Amniotic epithelial cell (primary cell): Measurements from ENCODE around the gene RHBDL2.
"Not testable (repeated sequence)": the region's sequence is repeated elsewhere in the genome, so short reads cannot be mapped to it uniquely, and the experiment has no call there.

ENCODE experiments used
- DNase-seq: peaks from one replicate; pipeline ENCODE4 v3.0.0-alpha.2; 2010; ENCODE audit warnings: low read depth

The RHBDL2 gene, protein sequence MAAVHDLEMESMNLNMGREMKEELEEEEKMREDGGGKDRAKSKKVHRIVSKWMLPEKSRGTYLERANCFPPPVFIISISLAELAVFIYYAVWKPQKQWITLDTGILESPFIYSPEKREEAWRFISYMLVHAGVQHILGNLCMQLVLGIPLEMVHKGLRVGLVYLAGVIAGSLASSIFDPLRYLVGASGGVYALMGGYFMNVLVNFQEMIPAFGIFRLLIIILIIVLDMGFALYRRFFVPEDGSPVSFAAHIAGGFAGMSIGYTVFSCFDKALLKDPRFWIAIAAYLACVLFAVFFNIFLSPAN

GRCh38 chr1:38941527-38942019 lies at the start of gene RHBDL2:
RHBDL2 (minus strand) TSS chr1:38941830; CDS start chr1:38919212, 22,618 bp downstream.
- DNase-seq, result no peak

DNA sequence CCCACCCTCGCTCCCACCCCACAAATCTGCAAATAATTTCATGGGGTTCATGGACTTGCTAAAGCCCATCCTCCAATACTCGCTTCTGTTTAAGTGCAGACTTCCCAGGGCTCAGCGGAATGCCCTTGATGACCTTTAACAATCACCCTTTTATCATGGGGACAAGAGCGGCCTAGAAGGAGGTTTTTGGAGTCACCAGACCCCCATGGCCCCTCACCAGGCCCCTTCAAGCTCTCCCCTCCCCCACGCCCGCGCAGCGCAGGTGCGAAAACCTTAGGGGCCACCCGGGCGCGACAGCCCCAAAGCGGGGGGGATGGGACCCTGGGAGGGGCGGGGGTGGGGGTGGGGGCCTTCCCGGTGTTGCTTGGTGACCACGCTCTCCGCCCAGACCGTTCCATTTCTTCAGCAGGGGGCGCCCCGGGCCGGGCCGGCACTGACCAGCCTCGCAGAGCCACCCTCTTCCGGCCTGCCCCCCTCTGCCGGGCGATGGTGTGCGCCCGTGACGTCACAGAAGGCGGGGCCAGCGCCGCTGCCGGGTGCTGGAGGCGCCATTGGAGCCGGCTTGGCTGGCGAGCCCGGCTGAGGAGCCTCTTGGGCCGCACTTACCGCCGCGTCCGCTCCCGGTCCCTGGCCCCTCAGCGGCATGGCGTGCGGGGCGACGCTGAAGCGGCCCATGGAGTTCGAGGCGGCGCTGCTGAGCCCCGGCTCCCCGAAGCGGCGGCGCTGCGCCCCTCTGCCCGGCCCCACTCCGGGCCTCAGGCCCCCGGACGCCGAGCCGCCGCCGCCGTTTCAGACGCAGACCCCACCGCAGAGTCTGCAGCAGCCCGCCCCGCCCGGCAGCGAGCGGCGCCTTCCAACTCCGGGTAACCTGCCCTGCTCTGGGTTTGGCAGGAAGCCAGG lies 49.4 kb upstream of the RHBDL2 start, which contains the start of gene AKIRIN1:
TSS of gene AKIRIN1 (plus strand) at position 539 of the 900 bp plus-strand sequence. CDS start at position 644, 105 bp downstream.
- DNase-seq, result peak; percentile 94

DNA sequence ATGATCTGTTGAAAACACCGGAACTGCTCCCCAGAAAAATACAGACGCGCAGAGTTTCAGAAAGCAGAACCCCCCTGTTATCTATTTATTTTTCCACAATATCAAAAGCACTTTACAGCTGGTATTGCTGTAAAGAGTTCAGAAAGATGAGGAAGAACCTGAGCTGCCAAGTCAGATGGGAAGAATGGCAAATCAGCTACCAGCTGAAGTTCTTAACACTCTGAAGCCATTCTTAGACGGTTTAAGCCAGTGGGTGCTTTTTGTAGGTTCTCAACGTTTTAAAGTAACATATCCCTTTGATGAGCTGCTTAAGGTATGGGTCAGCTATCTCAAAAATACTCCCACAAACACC lies 48.7 kb upstream of the RHBDL2 start:
- peak; percentile 34 for DNase-seq

DNA sequence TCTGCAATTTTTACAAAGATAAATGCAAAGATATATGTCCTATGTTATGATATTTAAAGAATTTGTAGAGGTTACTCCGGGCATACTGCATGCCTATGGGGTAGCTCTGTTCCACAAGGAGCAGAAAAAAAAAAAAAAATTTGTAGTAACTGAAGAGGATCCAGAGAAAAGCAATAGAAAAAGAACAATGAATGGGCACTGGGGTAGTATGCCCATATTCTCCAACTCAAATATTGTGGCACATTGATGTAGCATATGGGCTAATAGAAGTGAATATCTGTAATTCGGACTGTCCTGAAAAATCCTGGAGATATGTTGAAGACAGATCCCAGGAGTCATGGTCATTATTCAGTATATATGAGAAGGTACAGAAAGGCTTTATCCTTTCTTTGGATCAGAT lies 48.3 kb upstream of the RHBDL2 start:
- DNase-seq, result no peak

DNA sequence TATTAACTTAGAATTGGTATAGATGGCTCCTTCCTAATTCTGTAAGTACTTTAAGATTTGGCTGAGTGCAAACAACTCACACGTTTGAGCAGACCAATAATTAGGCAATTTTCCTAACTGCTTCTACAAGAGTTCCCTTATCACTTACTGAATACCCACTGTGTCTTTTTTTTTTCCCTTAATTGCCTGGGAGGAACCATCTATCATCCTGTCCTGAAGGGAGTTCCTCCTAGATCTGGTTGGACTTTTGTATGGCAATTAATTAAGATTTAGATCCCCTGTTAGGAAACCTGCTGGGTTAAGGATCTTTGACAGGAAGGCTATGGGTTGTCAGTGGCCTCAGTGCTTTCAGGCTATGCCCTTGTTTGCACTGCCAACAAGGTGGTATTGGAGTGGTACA lies 37.8 kb upstream of the RHBDL2 start:
- DNase-seq, result not testable (repeated sequence)

GRCh38 chr1:38978245-38978542 lies 36.6 kb upstream of the RHBDL2 start:
- DNase-seq, result not testable (repeated sequence)

DNA sequence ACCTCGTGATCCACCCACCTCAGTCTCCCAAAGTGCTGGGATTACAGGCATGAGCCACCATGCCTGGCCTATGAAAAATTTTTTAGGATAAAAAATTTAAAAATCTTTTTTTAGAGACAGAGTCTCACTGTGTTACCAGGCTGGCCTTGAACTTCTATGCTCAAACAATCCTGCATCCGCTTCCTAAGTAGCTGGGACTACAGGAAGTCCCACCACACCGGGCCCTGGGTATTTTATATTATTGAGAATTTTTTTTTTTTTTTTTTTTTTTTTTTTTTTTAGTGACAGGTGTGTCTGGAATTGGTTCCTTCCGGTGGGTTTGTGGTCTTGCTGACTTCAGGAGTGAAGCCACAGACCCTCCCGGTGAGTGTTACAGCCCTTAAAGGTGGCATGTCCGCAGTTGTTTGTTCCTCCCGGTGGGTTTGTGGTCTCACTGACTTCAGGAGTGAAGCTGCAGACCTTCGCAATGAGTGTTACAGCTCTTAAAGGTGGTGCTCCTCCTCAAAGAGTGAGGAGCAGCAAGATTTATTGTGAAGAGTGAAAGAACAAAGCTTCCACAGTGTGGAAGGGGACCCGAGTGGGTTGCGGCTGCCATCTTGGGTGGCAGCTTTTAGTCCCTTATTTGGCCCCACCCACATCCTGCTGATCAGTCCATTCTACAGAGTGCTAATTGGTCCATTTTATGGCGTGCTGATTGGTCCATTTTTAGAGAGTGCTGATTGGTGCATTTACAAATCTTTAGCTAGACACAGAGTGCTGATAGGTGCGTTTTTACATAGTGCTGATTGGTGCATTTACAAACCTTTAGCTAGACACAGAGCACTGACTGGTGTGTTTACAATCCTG lies 36.0 kb upstream of the RHBDL2 start:
- DNase-seq, result not testable (repeated sequence)

DNA sequence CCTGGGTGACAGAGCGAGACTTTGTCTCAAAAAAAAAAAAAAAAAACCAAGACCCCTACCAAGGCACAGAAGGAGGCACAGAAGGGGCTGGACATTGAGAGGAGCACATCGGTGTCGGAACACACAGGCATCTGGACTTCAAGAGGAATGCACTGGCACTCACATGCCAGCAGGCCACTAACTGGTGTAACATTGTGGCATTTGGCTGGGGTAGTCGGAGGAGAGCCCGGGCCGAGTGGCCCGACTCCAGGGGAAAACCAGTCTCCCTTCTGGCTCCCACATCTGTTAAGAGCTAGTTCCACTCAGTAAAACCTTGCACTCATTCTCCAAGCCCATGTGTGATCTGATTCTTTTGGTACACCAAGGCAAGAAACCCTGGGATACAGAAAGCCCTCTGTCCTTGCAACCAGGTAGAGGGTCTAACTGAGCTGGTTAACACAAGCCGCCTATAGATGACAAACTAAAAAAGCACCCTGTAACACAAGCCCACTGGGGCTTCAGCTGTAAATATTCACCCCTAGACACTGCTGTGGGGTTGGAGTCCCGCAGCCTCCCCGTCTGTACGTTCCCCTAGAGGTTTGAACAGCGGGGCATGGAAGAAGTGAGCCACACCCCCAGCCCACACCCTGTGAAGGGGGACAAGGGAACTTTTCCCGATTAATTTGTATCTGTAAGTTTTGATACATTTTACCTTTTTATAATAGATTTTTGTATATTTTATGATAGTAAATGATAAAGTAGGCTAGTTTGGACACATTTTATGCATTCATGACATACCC lies 32.2 kb upstream of the RHBDL2 start:
- no peak for DNase-seq

GRCh38 chr1:38973145-38973544 lies 31.5 kb upstream of the RHBDL2 start:
- DNase-seq, result not testable (repeated sequence)

- no peak for DNase-seq
These were observed 22.5 kb upstream of the RHBDL2 start for GRCh38 chr1:38964140-38964548.

DNA sequence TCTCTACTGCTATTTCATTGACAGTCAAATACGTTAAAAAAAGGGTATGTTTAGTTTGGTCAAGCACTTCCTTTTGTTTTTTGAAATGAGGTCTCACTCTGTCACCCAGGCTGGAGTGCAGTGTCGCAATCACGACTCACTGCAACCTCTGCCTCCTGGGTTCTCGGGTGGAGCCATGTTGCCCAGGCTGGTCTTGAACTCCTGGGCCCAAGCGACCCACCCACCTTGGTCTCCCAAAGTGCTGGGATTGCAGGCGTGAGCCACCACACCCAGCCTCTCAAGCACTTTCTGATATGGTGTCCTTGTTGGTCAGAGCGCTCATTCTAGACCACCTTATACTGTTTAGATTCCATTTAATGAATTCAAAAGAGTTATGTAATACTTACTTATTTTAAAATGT lies 20.9 kb upstream of the RHBDL2 start:
- DNase-seq, result peak; percentile 31

DNA sequence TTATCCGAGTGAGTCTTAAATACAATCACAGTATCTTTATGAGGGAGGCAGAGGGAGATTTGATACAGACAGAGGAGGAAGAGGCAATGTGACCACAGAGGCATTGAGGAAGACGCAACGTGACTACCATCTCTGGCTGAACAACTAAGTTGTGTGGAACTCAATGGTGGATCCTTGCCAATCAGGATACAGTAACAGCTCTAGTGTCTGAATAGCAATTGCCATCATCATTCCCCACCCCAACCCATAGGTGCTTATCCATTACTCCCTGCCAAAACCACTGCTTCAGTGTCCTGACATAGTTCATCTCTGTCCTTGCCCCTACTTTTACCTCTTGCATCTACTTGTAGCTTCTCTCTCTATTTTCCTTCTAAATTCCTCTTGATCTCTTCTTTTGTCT lies 20.5 kb upstream of the RHBDL2 start:
- peak; percentile 43 for DNase-seq

DNA sequence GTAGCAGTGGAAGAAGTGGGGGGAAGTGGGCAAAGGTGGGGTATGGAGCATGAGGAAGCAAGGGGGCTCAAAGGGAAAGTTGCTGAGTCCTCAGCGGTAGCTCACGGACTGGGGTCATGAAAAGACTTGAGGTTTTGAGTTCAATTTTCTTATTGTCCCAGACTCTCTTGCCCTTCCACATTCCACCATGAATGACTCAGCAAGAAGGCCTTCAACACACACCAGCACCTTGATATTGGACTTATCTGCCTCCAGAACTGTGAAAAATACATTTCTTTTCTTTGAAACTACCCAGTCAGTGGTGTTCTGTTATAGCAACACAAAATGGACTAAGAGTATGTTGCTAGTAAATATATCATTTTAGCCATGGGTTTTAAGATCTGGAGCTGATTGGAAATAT lies 17.3 kb upstream of the RHBDL2 start:
- DNase-seq, result peak; percentile 59

DNA sequence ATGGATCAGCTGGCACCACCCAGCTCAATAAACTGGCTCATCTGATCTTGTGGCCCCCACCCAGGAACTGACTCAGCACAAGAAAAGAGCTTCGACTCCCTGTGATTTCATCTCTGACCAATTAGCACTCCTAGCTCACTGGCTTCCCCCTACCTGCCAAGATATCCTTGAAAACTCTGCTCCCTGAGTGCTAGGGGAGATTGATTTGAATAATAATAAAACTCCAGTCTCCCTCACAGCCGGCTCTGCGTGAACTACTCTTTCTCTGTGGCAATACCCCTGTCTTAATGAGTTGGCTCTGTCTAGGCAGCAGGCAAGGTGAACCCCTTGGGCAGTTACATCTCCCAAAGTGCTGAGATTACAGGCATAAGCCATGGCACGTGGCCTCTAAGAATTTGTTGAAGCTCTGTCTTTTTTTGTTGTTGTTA lies 11.8 kb upstream of the RHBDL2 start:
- DNase-seq, result no peak

- no peak for DNase-seq
These were observed 8.9 kb upstream of the RHBDL2 start for GRCh38 chr1:38950553-38950952.

GRCh38 chr1:38944547-38944946 lies 2.9 kb upstream of the RHBDL2 start:
- DNase-seq, result no peak

- DNase-seq, result no peak
These were observed 1.2 kb upstream of the RHBDL2 start for GRCh38 chr1:38942664-38943428.

DNA sequence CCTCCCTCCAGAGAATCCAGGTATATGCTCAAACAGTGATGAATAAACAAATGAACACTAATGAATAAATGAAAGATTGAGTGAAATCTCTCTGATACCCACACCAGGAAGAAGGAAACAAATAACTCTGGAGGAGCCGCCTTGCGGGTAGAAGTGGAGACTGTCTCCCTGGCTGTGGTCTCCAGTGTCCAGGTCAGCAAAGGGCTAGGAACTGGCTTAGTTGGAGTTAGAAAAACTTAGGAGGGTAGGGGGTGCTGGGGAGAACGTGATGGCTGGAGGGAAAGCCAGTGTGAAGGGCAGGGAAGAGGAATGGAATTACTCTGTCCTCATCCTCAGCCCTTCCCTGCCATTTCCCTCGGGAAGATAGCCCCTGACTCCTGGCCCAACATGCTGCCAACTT lies 537 bp downstream of the RHBDL2 start:
- DNase-seq, result no peak

DNA sequence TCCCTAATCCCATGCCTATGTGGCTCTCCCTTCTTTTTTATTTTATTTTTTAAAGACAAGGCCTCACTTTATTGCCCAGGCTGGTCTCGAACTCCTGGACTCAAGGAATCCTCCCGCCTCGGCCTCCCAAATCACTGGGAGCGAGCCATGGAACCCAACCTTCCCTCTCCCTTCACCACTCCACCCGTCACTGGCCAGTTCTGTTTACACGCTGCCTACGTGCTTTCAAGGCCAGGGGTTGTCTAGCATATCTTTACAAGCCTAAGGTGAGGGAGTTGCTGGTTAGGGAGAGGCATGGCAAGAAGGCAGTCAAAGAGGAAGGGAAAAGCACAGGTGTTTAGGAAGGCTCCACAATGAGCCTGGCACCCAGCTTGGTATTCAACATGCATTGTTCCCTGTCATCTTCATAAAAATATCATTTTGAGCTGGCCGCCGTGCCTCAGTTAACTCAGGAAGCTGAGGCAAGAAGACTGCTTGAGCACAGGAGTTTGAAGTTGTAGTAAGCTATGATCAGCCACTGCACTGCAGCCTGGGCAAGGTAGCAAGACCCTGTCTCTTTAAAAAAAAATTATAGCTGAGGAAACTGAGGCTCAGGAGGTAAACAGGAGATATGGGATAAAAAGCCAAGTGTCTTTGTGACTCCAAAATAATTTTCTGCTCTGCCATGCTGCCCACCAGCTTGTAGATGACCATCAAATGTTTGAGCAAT lies 1.1 kb downstream of the RHBDL2 start:
- no peak for DNase-seq

GRCh38 chr1:38938722-38939260 lies 2.8 kb downstream of the RHBDL2 start:
- DNase-seq, result no peak
